Breast epithelium (tissue), 3 donors: ENCODE measurements around the gene HIVEP3.

Experiments used
- CTCF ChIP-seq, 3 donors: fragments of 450-650 bp; IDR thresholded peaks; one replicate each; pipeline ENCODE4 v1.5.1; 2016 to 2017; ENCODE audit warnings: antibody characterized with exemption in 3 of 3, mild to moderate bottlenecking in 3 of 3, moderate library complexity in 3 of 3
- POLR2A ChIP-seq: fragments of 450-650 bp; IDR thresholded peaks from one replicate; pipeline ENCODE4 v1.6.1; 2016; ENCODE audit warnings: antibody characterized with exemption, mild to moderate bottlenecking, moderate library complexity
- POLR2AphosphoS5 ChIP-seq, 3 donors: sonication (generic); formaldehyde crosslinking; IDR thresholded peaks; one replicate each; pipeline ENCODE4 v1.6.1; 2017; ENCODE audit warnings: antibody characterized with exemption in 3 of 3

DNA sequence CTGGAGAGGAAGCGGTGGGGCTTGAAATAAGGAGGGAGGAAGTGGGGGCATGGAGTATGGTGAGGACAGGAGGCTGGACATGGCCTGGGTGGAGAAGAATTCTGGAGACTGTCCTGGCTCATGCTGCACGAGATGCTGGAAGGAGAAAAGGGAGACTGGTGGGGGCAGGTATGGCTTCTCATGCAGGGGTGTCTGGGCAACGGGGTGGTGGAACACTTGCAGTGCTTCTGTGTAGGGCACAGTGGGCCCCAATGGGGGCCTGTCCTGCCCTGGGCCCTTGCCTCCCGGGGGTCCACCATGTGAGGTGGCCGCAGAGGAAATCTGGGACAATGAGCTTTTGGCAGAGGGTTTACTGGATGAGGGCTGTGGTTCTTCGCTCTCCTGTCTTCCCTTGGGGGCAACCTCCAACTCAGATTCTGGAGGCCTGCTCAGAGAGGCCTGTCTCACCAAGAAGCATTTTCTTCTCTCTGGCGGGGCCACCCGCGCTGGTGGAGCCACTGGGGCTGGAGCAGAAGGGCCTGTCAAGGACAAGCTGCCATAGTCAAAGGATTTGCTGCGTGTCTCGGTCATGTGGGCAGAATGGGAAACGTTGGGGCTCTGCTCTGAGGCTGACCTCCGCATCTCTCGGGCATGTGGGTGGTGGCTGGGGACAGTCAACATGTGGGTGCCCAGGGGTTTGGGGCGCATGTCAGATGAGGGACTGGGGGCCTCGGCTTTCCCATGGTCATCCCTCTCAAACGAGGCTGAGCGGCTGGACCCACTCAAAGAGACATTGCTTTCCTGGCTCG, 337.3 kb downstream of the HIVEP3 start:
- TF ChIP-seq CTCF (IDR thresholded peaks at IDR 0.05) (no peak), POLR2A (no peak), POLR2AphosphoS5 (IDR thresholded peaks at IDR 0.05) (no peak)
